Endothelial cell of umbilical vein (primary cell): ENCODE measurements around the gene C6. TPM values are rescaled to one million over a fixed set of nuclear protein-coding genes. Genes with fewer than 3 reads are reported as not detected.
"Not testable (repeated sequence)": the region's sequence is repeated elsewhere in the genome, so short reads cannot be mapped to it uniquely, and the experiment has no call there.

Source experiments
- BruUV-seq: library from RNA; stranded (reverse); fragments of 400-500 nt; replicated peaks from 2 replicates; lab custom pipeline; 2021; lab: Mats Ljungman, UMichigan
- CTCF ChIA-PET: fragments of 300-600, 350-600 bp; sonication (Branson Sonifier 250); formaldehyde crosslinking; loops from one replicate; lab custom pipeline; 2021; ENCODE audit warnings: antibody characterized with exemption, inconsistent platforms; lab: Charles Lee
- POLR2A ChIA-PET: fragments of 300-600, 350-600 bp; sonication (Branson Sonifier 250); formaldehyde crosslinking; loops from one replicate; lab custom pipeline; 2021; ENCODE audit warnings: antibody characterized with exemption, inconsistent platforms; lab: Charles Lee
- DNase-seq: peaks from one replicate; pipeline ENCODE4 v3.0.0-alpha.2; 2011; ENCODE audit warnings: low read depth, low spot score
- FAIRE-seq: peaks from 2 replicates; lab custom pipeline; 2011; peaks lifted over from hg19 to GRCh38; lab: Jason Lieb, UNC
- H2AFZ ChIP-seq: 2 replicates; pipeline ENCODE4 v1.6.0; 2012; ENCODE audit warnings: low read depth, low read length, control low read depth, inconsistent platforms
- H3K27ac ChIP-seq: 2 replicates; pipeline ENCODE4 v1.5.1; 2011; ENCODE audit warnings: low read depth, mild to moderate bottlenecking, control low read depth, low read length, moderate library complexity; ENCODE audit not compliant: insufficient read depth
- H3K27me3 ChIP-seq, 2 experiments: 2 replicates each; pipeline versions ENCODE4 v1.6.0 to v1.6.1; 2011; ENCODE audit warnings: low read length in 2 of 2, mixed read lengths in 1 of 2; ENCODE audit not compliant: control insufficient read depth in 2 of 2, insufficient read depth in 2 of 2
- H3K36me3 ChIP-seq, 2 experiments: 2 replicates in 1 of 2; 3 replicates in 1 of 2; pipeline ENCODE4 v1.5.1; 2011; ENCODE audit warnings: low read length in 2 of 2, mild to moderate bottlenecking in 1 of 2, moderate library complexity in 1 of 2; ENCODE audit not compliant: control insufficient read depth in 2 of 2, insufficient read depth in 2 of 2; ENCODE audit errors: extremely low read depth in 1 of 2
- H3K4me1 ChIP-seq: 3 replicates; pipeline ENCODE4 v1.5.1; 2011; ENCODE audit warnings: mild to moderate bottlenecking, low read length; ENCODE audit not compliant: control insufficient read depth, insufficient read depth; ENCODE audit errors: extremely low read depth
- H3K4me2 ChIP-seq: 2 replicates; pipeline ENCODE4 v1.6.1; 2011; ENCODE audit warnings: low read length, control low read depth, mixed read lengths; ENCODE audit not compliant: insufficient read depth
- H3K4me3 ChIP-seq, 3 experiments: fragments of 200-600 bp in 1 of 3; sonication (generic), shearing (Covaris generic) in 1 of 3; replicated peaks in 1 of 3; 2 replicates each; pipeline ENCODE4 v1.5.1; 2011 to 2016; ENCODE audit warnings: control low read depth in 3 of 3, low read length in 3 of 3, mild to moderate bottlenecking in 2 of 3, inconsistent platforms in 1 of 3, low read depth in 1 of 3, moderate library complexity in 1 of 3; ENCODE audit not compliant: insufficient read depth in 1 of 3
- H3K79me2 ChIP-seq: 2 replicates; pipeline ENCODE4 v1.6.0; 2012; ENCODE audit warnings: low read length, inconsistent platforms; ENCODE audit not compliant: control insufficient read depth, insufficient read depth
- H3K9ac ChIP-seq: replicated peaks from 2 replicates; pipeline ENCODE3; 2011; ENCODE audit warnings: low read length, control low read depth; ENCODE audit not compliant: insufficient read depth; ENCODE audit errors: extremely low read depth
- H3K9me1 ChIP-seq: replicated peaks from 3 replicates; pipeline ENCODE4 v1.6.0; 2011; ENCODE audit warnings: mild to moderate bottlenecking, low read length; ENCODE audit not compliant: control insufficient read depth, insufficient read depth; ENCODE audit errors: extremely low read depth
- H3K9me3 ChIP-seq: replicated peaks from 2 replicates; pipeline ENCODE4 v1.5.1; 2012; ENCODE audit warnings: low read length, inconsistent platforms; ENCODE audit not compliant: control insufficient read depth, insufficient read depth
- H4K20me1 ChIP-seq: replicated peaks from 2 replicates; pipeline ENCODE3; 2011; ENCODE audit warnings: mild to moderate bottlenecking, low read length; ENCODE audit not compliant: control insufficient read depth, insufficient read depth; ENCODE audit errors: extremely low read depth
- CTCF ChIP-seq, 2 donors: IDR thresholded peaks; 1 replicate in 1 of 2; 2 replicates in 1 of 2; pipeline ENCODE4 v1.5.1; 2011; ENCODE audit warnings: low read length in 2 of 2, mild to moderate bottlenecking in 2 of 2, moderate library complexity in 2 of 2, control low read depth in 1 of 2, inconsistent platforms in 1 of 2, low read depth in 1 of 2; ENCODE audit not compliant: insufficient read depth in 1 of 2; ENCODE audit errors: extremely low read depth in 1 of 2
- EZH2 ChIP-seq: IDR thresholded peaks from 2 replicates; pipeline ENCODE4 v1.6.1; 2012; ENCODE audit warnings: borderline replicate concordance, low read depth, mild to moderate bottlenecking, moderate library complexity, low read length, inconsistent platforms; ENCODE audit not compliant: severe bottlenecking
- FOS ChIP-seq: IDR thresholded peaks from 2 replicates; pipeline ENCODE4 v1.6.1; 2011; ENCODE audit warnings: mild to moderate bottlenecking, low read length, moderate library complexity, borderline replicate concordance; ENCODE audit not compliant: insufficient read depth
- GATA2 ChIP-seq: IDR thresholded peaks from 2 replicates; pipeline ENCODE4 v1.7.0; 2011; ENCODE audit warnings: low read depth, mild to moderate bottlenecking, moderate library complexity, mixed read lengths, low read length; ENCODE audit not compliant: insufficient read length, insufficient read depth
- JUN ChIP-seq: IDR thresholded peaks from 2 replicates; pipeline ENCODE4 v1.6.1; 2011; ENCODE audit warnings: borderline replicate concordance, low read depth; ENCODE audit not compliant: insufficient read length, insufficient read depth
- MAX ChIP-seq: IDR thresholded peaks from 2 replicates; pipeline ENCODE4 v1.6.1; 2011; ENCODE audit not compliant: insufficient read depth, insufficient read length
- MYC ChIP-seq: IDR thresholded peaks from one replicate; pipeline ENCODE4 v1.6.1; 2011; ENCODE audit warnings: mild to moderate bottlenecking, low read depth, low read length
- POLR2A ChIP-seq: IDR thresholded peaks from 2 replicates; pipeline ENCODE4 v1.6.1; 2012; ENCODE audit warnings: low read depth, mild to moderate bottlenecking, control low read depth, low read length
- POLR2AphosphoS5 ChIP-seq: IDR thresholded peaks from 2 replicates; pipeline ENCODE4 v1.6.1; 2012; ENCODE audit warnings: low read depth, mild to moderate bottlenecking, control low read depth, low read length, moderate library complexity; ENCODE audit not compliant: insufficient read depth
- dilution Hi-C: fragments of 300-500 bp; cut with MboI; formaldehyde crosslinking; loops from one replicate; pipeline ENCODE4 v1.15.0; 2019; ENCODE audit warnings: low sequenced_read_pairs; ENCODE audit not compliant: extremely low pct_ligation_motif_present
- intact Hi-C: fragments of 100-400 bp; cut with micrococcal nuclease; formaldehyde crosslinking; loops from one replicate; pipeline ENCODE4 v1.10.0; 2022
- polyA plus RNA-seq, 4 experiments: library from polyadenylated mRNA; depleted of rRNA in 3 of 4; stranded (reverse) in 3 of 4; unstranded in 1 of 4; fragments of >200 nt; gene quantifications; 2 replicates each; pipeline versions ENCODE4 v1.2.1 to v1.2.3, GENCODE V29; 2011 to 2012; ENCODE audit warnings: missing spikeins in 1 of 4
- total RNA-seq: library from RNA; stranded (reverse); gene quantifications from 2 replicates; pipeline ENCODE4 v1.2.3, GENCODE V29; 2021

The C6 gene
- total and polyA plus RNA-seq, 2 donors (not counting 3 experiments of a cell fraction or from before 2014, with no cell fraction given): not detected

- no peak overlapping the region for H2AFZ ChIP-seq
- no peak for TF ChIP-seq GATA2
- TF ChIP-seq FOS: no peak
- TF ChIP-seq EZH2: no peak
- TF ChIP-seq POLR2AphosphoS5: no peak
- no peak for TF ChIP-seq CTCF (IDR thresholded peaks at IDR 0.05; ENCODE audit: extremely low read depth in 1 of 2, insufficient read depth in 1 of 2, low read depth in 1 of 2, low read length in 2 of 2)
- no peak for TF ChIP-seq MYC
- TF ChIP-seq POLR2A: no peak
- TF ChIP-seq MAX: no peak
- TF ChIP-seq JUN: no peak
- no peaks in the 10 kb centered on the region for H3K27me3 ChIP-seq
- no peak for FAIRE-seq
- no peak overlapping the region for H3K27ac ChIP-seq
- H3K4me1 ChIP-seq: no peaks in the 10 kb centered on the region
- H3K4me3 ChIP-seq: no peak overlapping the region
- no peaks in the 10 kb centered on the region for H4K20me1 ChIP-seq
- no peaks in the 10 kb centered on the region for H3K9me1 ChIP-seq
- H3K9ac ChIP-seq: no peak overlapping the region
- dilution Hi-C loops (no loop called here), intact Hi-C loops (no loop called here)
- no peaks in the 10 kb centered on the region for H3K79me2 ChIP-seq
- H3K9me3 ChIP-seq: no peaks in the 10 kb centered on the region
- H3K36me3 ChIP-seq: no peaks in the 10 kb centered on the region
- no TSS peak for BruUV-seq
- DNase-seq: no peak
- CTCF ChIA-PET: interaction anchor here (0.9 kb wide), 1 partner anchor 10 kb away, joined by 5 read pairs; no protein-coding TSS in a partner anchor
- POLR2A ChIA-PET: no interaction called here
- no peak overlapping the region for H3K4me2 ChIP-seq
These were observed 1.9 kb downstream of the C6 start for GRCh38 chr5:41211417-41211816.

- FAIRE-seq, H2AFZ ChIP-seq, BruUV-seq, H3K27me3 ChIP-seq, intact Hi-C loops, H3K9me3 ChIP-seq, CTCF ChIA-PET, H3K4me2 ChIP-seq, H3K79me2 ChIP-seq, dilution Hi-C loops, H3K4me1 ChIP-seq, H3K9ac ChIP-seq, POLR2A ChIA-PET, H3K9me1 ChIP-seq, H3K4me3 ChIP-seq, DNase-seq, H3K36me3 ChIP-seq, H4K20me1 ChIP-seq, H3K27ac ChIP-seq: not testable (repeated sequence)
These were observed 7.9 kb downstream of the C6 start for GRCh38 chr5:41205475-41205874.
